CD14-positive monocyte (primary cell): Measurements from ENCODE around the gene MTHFSD. TPM values are rescaled to one million over a fixed set of nuclear protein-coding genes. Genes with fewer than 3 reads are reported as not detected.

Experiments used
- DNase-seq, 3 donors: peaks; one replicate each; pipeline ENCODE4 v3.0.0-alpha.2; 2011 to 2022
- H2AFZ ChIP-seq: 2 replicates; pipeline ENCODE4 v1.6.0; 2012; ENCODE audit warnings: mild to moderate bottlenecking, low read depth, low read length, inconsistent platforms; ENCODE audit not compliant: insufficient read depth, poor library complexity, severe bottlenecking
- H3K27ac ChIP-seq, 2 donors: 1 replicate in 1 of 2; 2 replicates in 1 of 2; pipeline ENCODE4 v1.5.1; 2012 to 2013; ENCODE audit warnings: low read length in 2 of 2, control low read depth in 1 of 2, inconsistent platforms in 1 of 2, low read depth in 1 of 2, mild to moderate bottlenecking in 1 of 2
- H3K27me3 ChIP-seq, 2 donors: one replicate each; pipeline versions ENCODE4 v1.6.0 to v1.6.1; 2011 to 2013; ENCODE audit warnings: low read length in 2 of 2; ENCODE audit not compliant: control insufficient read depth in 2 of 2, insufficient read depth in 2 of 2
- H3K36me3 ChIP-seq, 2 donors: replicated peaks in 1 of 2; 1 replicate in 1 of 2; 2 replicates in 1 of 2; pipeline versions ENCODE4 v1.5.1 to v1.6.1; 2012 to 2013; ENCODE audit warnings: low read length in 2 of 2, control low read depth in 1 of 2, inconsistent platforms in 1 of 2, mild to moderate bottlenecking in 1 of 2; ENCODE audit not compliant: insufficient read depth in 2 of 2, control insufficient read depth in 1 of 2
- H3K4me1 ChIP-seq, 2 donors: 1 replicate in 1 of 2; 2 replicates in 1 of 2; pipeline versions ENCODE4 v1.5.1 to v1.6.1; 2012 to 2013; ENCODE audit warnings: low read length in 2 of 2, control low read depth in 1 of 2, inconsistent platforms in 1 of 2, mild to moderate bottlenecking in 1 of 2, moderate library complexity in 1 of 2; ENCODE audit not compliant: insufficient read depth in 2 of 2, control insufficient read depth in 1 of 2
- H3K4me2 ChIP-seq: replicated peaks from 2 replicates; pipeline ENCODE3; 2012; ENCODE audit warnings: low read length, moderate library complexity, mild to moderate bottlenecking; ENCODE audit not compliant: poor library complexity, severe bottlenecking; ENCODE audit errors: extremely low read depth
- H3K4me3 ChIP-seq, 3 experiments: fragments of 200-600 bp in 1 of 3; sonication (generic) in 1 of 3; replicated peaks in 1 of 3; 1 replicate in 2 of 3; 2 replicates in 1 of 3; pipeline ENCODE4 v1.5.1; 2011 to 2013; ENCODE audit warnings: low read length in 3 of 3, mild to moderate bottlenecking in 3 of 3, control low read depth in 2 of 3, low read depth in 2 of 3, inconsistent platforms in 1 of 3, moderate library complexity in 1 of 3
- H3K79me2 ChIP-seq: 2 replicates; pipeline ENCODE4 v1.6.0; 2012; ENCODE audit warnings: mild to moderate bottlenecking, control low read depth, inconsistent platforms, low read length, moderate library complexity; ENCODE audit not compliant: insufficient read depth
- H3K9ac ChIP-seq: 2 replicates; pipeline ENCODE4 v1.6.0; 2017; ENCODE audit warnings: low read length, mild to moderate bottlenecking; ENCODE audit not compliant: insufficient read depth, poor library complexity, severe bottlenecking
- H3K9me3 ChIP-seq, 2 donors: replicated peaks in 1 of 2; 1 replicate in 1 of 2; 2 replicates in 1 of 2; pipeline versions ENCODE4 v1.5.1 to v1.6.1; 2012 to 2013; ENCODE audit warnings: low read length in 2 of 2, control low read depth in 1 of 2; ENCODE audit not compliant: control insufficient read depth in 1 of 2, insufficient read depth in 1 of 2
- H4K20me1 ChIP-seq: 2 replicates; pipeline ENCODE4 v1.6.0; 2012; ENCODE audit warnings: mild to moderate bottlenecking, low read length, control low read depth, moderate library complexity; ENCODE audit not compliant: insufficient read depth
- H3K27ac Mint-ChIP-seq, 7 donors: one replicate each; pipeline ENCODE4 v1.8.0; 2020; ENCODE audit warnings: mild to moderate bottlenecking in 7 of 7, mixed read lengths in 7 of 7, moderate library complexity in 6 of 7, inconsistent platforms in 2 of 7
- H3K27me3 Mint-ChIP-seq, 3 donors: one replicate each; pipeline ENCODE4 v1.8.0; 2021 to 2022; ENCODE audit warnings: low read depth in 3 of 3, mild to moderate bottlenecking in 3 of 3, mixed read lengths in 3 of 3, moderate library complexity in 3 of 3, inconsistent platforms in 1 of 3
- H3K36me3 Mint-ChIP-seq, 2 donors: one replicate each; pipeline ENCODE4 v1.8.0; 2020; ENCODE audit warnings: mixed read lengths in 2 of 2, inconsistent platforms in 1 of 2, mild to moderate bottlenecking in 1 of 2
- H3K4me1 Mint-ChIP-seq: one replicate; pipeline ENCODE4 v1.8.0; 2020; ENCODE audit warnings: mild to moderate bottlenecking, mixed read lengths
- H3K4me3 Mint-ChIP-seq, 2 donors: one replicate each; pipeline ENCODE4 v1.8.0; 2020; ENCODE audit warnings: mild to moderate bottlenecking in 2 of 2, mixed read lengths in 2 of 2, moderate library complexity in 1 of 2
- H3K9me3 Mint-ChIP-seq, 7 donors: one replicate each; pipeline ENCODE4 v1.8.0; 2020 to 2022; ENCODE audit warnings: mixed read lengths in 7 of 7, mild to moderate bottlenecking in 6 of 7, moderate library complexity in 6 of 7, inconsistent platforms in 2 of 7
- WGBS: methylation state at CpG from one replicate; pipeline ENCODE4 v1.1.5; 2013; ENCODE audit warnings: missing lambda C conversion rate; ENCODE audit not compliant: insufficient coverage; 5-methylcytosine and 5-hydroxymethylcytosine counted together
- intact Hi-C, 2 donors: fragments of 100-400 bp; cut with micrococcal nuclease; formaldehyde crosslinking; loops; one replicate each; pipeline versions ENCODE4 v1.15.0 to v1.15.1; 2023
- polyA plus RNA-seq, 3 donors: library from polyadenylated mRNA; depleted of rRNA in 1 of 3; unstranded in 2 of 3; stranded (reverse) in 1 of 3; fragments of 300-500 nt in 2 of 3; fragments of >200 nt in 1 of 3; fragmentation: Illumina TruSeq in 2 of 3; gene quantifications; 1 replicate in 2 of 3; 2 replicates in 1 of 3; pipeline ENCODE4 v1.2.3, GENCODE V29; 2012 to 2021
- TF ChIP-seq, protein P1 (sequence below): fragments of 200-600 bp; IDR thresholded peaks from one replicate; pipeline ENCODE4 v1.8.0; 2022; ENCODE audit warnings: antibody characterized with exemption, mild to moderate bottlenecking

The MTHFSD gene
- polyA plus RNA-seq, 3 donors: 7.2 to 14.1 (median 11.7) TPM

DNA sequence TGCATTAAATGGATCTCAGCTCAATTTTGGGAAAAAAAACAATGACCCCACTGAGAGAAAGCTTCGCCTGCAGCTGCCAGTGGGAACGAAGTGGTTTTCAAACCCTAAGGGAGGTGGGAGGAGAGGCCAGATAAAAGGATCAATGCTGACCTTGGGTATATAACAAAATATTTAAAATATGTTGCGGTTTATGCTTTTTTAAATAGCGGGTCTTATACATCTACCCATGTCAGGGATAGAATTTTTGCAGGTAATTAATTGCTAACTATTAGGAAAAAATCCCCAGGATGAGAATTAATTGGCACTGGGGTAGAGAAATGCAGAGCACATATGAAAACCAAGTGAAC is 55.6 kb downstream of the MTHFSD start:
- H3K36me3 Mint-ChIP-seq: no peaks in the 10 kb centered on the region
- H3K4me1 ChIP-seq: no peaks in the 10 kb centered on the region
- H4K20me1 ChIP-seq: no peaks in the 10 kb centered on the region
- DNase-seq: no peak
- no peak overlapping the region for H2AFZ ChIP-seq
- peaks cover 0 to 26% (median 5%) of the 10 kb centered on the region in 7 donors for H3K9me3 Mint-ChIP-seq
- H3K9ac ChIP-seq: no peak overlapping the region
- peak overlapping the region in 1 of 2 donors; percentile 81 for H3K4me3 Mint-ChIP-seq
- H3K27ac Mint-ChIP-seq: no peak overlapping the region
- no CpG with 5 or more reads among the region's 4 CpGs for WGBS
- H3K27me3 ChIP-seq: peaks cover 84 to 96% of the 10 kb centered on the region in 2 donors
- no peak overlapping the region for H3K4me2 ChIP-seq
- intact Hi-C loops: no loop called here
- no peak overlapping the region for H3K27ac ChIP-seq
- H3K9me3 ChIP-seq: peaks cover 0 to 57% of the 10 kb centered on the region in 2 donors
- H3K4me1 Mint-ChIP-seq: no peaks in the 10 kb centered on the region
- no peaks in the 10 kb centered on the region for H3K36me3 ChIP-seq
- peaks cover 93 to 100% (median 97%) of the 10 kb centered on the region in 3 donors for H3K27me3 Mint-ChIP-seq
- H3K4me3 ChIP-seq: no peak overlapping the region
- no peaks in the 10 kb centered on the region for H3K79me2 ChIP-seq
- TF ChIP-seq, protein P1, sequence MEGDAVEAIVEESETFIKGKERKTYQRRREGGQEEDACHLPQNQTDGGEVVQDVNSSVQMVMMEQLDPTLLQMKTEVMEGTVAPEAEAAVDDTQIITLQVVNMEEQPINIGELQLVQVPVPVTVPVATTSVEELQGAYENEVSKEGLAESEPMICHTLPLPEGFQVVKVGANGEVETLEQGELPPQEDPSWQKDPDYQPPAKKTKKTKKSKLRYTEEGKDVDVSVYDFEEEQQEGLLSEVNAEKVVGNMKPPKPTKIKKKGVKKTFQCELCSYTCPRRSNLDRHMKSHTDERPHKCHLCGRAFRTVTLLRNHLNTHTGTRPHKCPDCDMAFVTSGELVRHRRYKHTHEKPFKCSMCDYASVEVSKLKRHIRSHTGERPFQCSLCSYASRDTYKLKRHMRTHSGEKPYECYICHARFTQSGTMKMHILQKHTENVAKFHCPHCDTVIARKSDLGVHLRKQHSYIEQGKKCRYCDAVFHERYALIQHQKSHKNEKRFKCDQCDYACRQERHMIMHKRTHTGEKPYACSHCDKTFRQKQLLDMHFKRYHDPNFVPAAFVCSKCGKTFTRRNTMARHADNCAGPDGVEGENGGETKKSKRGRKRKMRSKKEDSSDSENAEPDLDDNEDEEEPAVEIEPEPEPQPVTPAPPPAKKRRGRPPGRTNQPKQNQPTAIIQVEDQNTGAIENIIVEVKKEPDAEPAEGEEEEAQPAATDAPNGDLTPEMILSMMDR: no peak

DNA sequence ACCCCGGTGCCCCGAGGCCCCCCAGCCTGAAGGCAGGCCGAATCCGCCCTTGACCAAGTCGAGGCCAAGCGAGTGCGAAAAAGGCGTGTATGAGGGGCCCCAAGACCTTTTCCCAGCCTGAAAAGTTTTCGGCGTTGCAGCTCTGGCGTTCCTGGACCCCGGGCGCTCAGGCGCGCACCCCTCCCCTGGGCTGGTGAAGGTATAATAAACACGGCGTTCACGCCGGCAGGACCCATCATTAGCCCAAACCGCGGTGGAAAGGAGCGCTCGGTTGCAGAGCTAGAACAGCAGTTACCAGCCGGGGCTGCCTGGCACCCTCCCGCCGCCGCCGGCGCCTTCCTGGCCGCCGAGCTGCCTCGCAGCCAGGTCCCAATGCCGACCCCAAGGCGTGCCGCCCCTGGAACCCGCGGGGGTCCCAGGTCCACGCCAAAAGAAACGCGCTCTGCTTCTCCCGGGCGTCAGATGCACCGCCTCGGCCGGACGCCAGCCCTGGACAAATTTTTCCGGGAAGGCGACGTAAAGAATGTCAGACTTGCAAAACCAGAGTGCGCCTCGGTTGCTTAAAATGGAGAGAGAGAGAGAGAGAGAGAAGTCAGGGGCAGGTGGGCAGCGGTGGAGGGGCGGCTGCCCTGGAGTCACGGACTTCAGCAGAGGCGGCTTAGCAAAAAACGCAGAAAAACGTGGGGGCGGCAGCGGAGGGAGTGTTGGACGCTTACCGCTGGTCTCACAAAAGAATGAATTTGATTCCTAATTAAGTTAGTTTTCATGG is 56.2 kb downstream of the MTHFSD start:
- Histone ChIP-seq H3K4me1 (no peaks in the 10 kb centered on the region), H3K4me2 (no peak overlapping the region), H3K4me3 (no peak overlapping the region), H3K27me3 (peaks cover 83 to 96% of the 10 kb centered on the region in 2 donors), H4K20me1 (no peaks in the 10 kb centered on the region), H3K27ac (no peak overlapping the region), H2AFZ (no peak overlapping the region), H3K36me3 (no peaks in the 10 kb centered on the region), H3K9me3 (peaks cover 0 to 54% of the 10 kb centered on the region in 2 donors), H3K79me2 (no peaks in the 10 kb centered on the region), H3K9ac (no peak overlapping the region)
- H3K36me3 Mint-ChIP-seq: no peaks in the 10 kb centered on the region
- H3K27me3 Mint-ChIP-seq: peaks cover 92 to 100% (median 97%) of the 10 kb centered on the region in 3 donors
- no peak for DNase-seq
- no peaks in the 10 kb centered on the region for H3K4me1 Mint-ChIP-seq
- peak overlapping the region in 1 of 2 donors; percentile 81 for H3K4me3 Mint-ChIP-seq
- intact Hi-C loops: no loop called here
- H3K9me3 Mint-ChIP-seq: peaks cover 0 to 21% (median 5%) of the 10 kb centered on the region in 7 donors
- H3K27ac Mint-ChIP-seq: no peak overlapping the region
- WGBS: 5% methylated on average over 59 of the region's 61 CpGs
- TF ChIP-seq, protein P1: no peak
